H1 (cell line): Measurements from ENCODE around the gene SCAF1. TPM values are rescaled to one million over a fixed set of nuclear protein-coding genes. Genes with fewer than 3 reads are reported as not detected.

ENCODE experiments used
- ATF2 ChIP-seq: IDR thresholded peaks from 2 replicates; pipeline ENCODE4 v1.6.1; 2012; ENCODE audit warnings: low read length, inconsistent platforms
- CHD7 ChIP-seq: fragments of 300-600 bp; sonication (generic); IDR thresholded peaks from 2 replicates; pipeline ENCODE4 v1.7.1; 2012; ENCODE audit warnings: low read length, moderate library complexity, mild to moderate bottlenecking, inconsistent platforms; ENCODE audit not compliant: insufficient replicate concordance
- CREB1 ChIP-seq: IDR thresholded peaks from 2 replicates; pipeline ENCODE4 v1.6.1; 2012; ENCODE audit warnings: inconsistent platforms
- EP300 ChIP-seq, 2 experiments: IDR thresholded peaks; 1 replicate in 1 of 2; 2 replicates in 1 of 2; pipeline ENCODE4 v1.6.1; 2011 to 2012; ENCODE audit warnings: low read depth in 2 of 2, low read length in 2 of 2, mild to moderate bottlenecking in 2 of 2, borderline replicate concordance in 1 of 2, inconsistent platforms in 1 of 2, moderate library complexity in 1 of 2
- NANOG ChIP-seq: IDR thresholded peaks from 2 replicates; pipeline ENCODE4 v1.6.1; 2011; ENCODE audit warnings: low read length, low read depth, mild to moderate bottlenecking, inconsistent platforms; ENCODE audit not compliant: insufficient read depth, poor library complexity, severe bottlenecking
- SP1 ChIP-seq: IDR thresholded peaks from 2 replicates; pipeline ENCODE4 v1.6.1; 2011; ENCODE audit warnings: low read depth, low read length
- TBP ChIP-seq: IDR thresholded peaks from 2 replicates; pipeline ENCODE4 v1.6.1; 2011; ENCODE audit warnings: low read depth, low read length, improper control_type of control experiment
- YY1 ChIP-seq: IDR thresholded peaks from 2 replicates; pipeline ENCODE4 v1.6.1; 2011; ENCODE audit warnings: low read depth, mild to moderate bottlenecking, low read length
- polyA plus RNA-seq, 7 experiments: library from polyadenylated mRNA; depleted of rRNA in 3 of 7; stranded (reverse) in 5 of 7; unstranded in 2 of 7; fragments of >200 nt in 5 of 7; fragments of 200-250 nt in 2 of 7; gene quantifications; 1 replicate in 5 of 7; 2 replicates in 1 of 7; 4 replicates in 1 of 7; pipeline versions ENCODE4 v1.2.1 to v1.2.3, GENCODE V29; 2011 to 2013; ENCODE audit warnings: missing spikeins in 2 of 7, mixed read lengths in 2 of 7
- total RNA-seq: library from RNA; stranded (reverse); fragmentation: NEBNext Ultra II Directional; extraction: Animal tissue kit (Norgen Biotek cat#: 25700); gene quantifications from 2 replicates; pipeline ENCODE4 v1.2.1, GENCODE V29; 2021

The SCAF1 gene
- total and polyA plus RNA-seq, 2 of the 8 experiments (the other 6 are each of a cell fraction or from before 2014, with no cell fraction given), result 9.7 to 81.7 TPM

GRCh38 chr19:49641688-49642491 lies at the start of gene SCAF1 (continued):
- TF ChIP-seq CHD7 (no peak), NANOG (peak; percentile 1), CREB1 (peak; percentile 95), YY1 (peak; percentile 86), TBP (no peak), ATF2 (no peak), SP1 (peak; percentile 86), EP300 (IDR thresholded peaks at IDR 0.05; ENCODE audit: borderline replicate concordance in 1 of 2, low read depth in 2 of 2, low read length in 2 of 2) (peak; percentile 22 to 76; a peak in 2 of 3 replicates)
